Spleen (tissue), 11 donors: ENCODE results near the gene STK40. TPM values are rescaled to one million over a fixed set of nuclear protein-coding genes. Genes with fewer than 3 reads are reported as not detected.

Experiments
- DNase-seq: peaks from one replicate; pipeline ENCODE4 v3.0.0-alpha.2; 2020
- H3K27ac ChIP-seq, 8 donors: fragments of 200-600 bp; sonication (generic) in 7 of 8; 1 replicate in 4 of 8; 2 replicates in 4 of 8; pipeline versions ENCODE4 v1.5.0 to v1.8.0; 2016 to 2021; ENCODE audit warnings: inconsistent platforms in 4 of 8, mild to moderate bottlenecking in 4 of 8, moderate library complexity in 1 of 8
- H3K27me3 ChIP-seq, 7 donors: fragments of 200-600 bp; sonication (generic) in 6 of 7; replicated peaks in 1 of 7; 1 replicate in 4 of 7; 2 replicates in 3 of 7; pipeline versions ENCODE4 v1.5.0 to v1.8.0; 2016 to 2021; ENCODE audit warnings: inconsistent platforms in 3 of 7, mild to moderate bottlenecking in 1 of 7
- H3K36me3 ChIP-seq, 6 donors: fragments of 200-600 bp; sonication (generic) in 5 of 6; 1 replicate in 4 of 6; 2 replicates in 2 of 6; pipeline versions ENCODE4 v1.5.0 to v1.8.0; 2016 to 2021; ENCODE audit warnings: inconsistent platforms in 2 of 6
- H3K4me1 ChIP-seq, 6 donors: fragments of 200-600 bp; sonication (generic) in 5 of 6; 1 replicate in 3 of 6; 2 replicates in 3 of 6; pipeline versions ENCODE4 v1.5.0 to v1.8.0; 2016 to 2021; ENCODE audit warnings: inconsistent platforms in 3 of 6
- H3K4me3 ChIP-seq, 8 donors: fragments of 200-600 bp; sonication (generic) in 7 of 8; 1 replicate in 4 of 8; 2 replicates in 4 of 8; pipeline versions ENCODE4 v1.5.0 to v1.8.0; 2016 to 2021; ENCODE audit warnings: inconsistent platforms in 4 of 8, mild to moderate bottlenecking in 4 of 8, moderate library complexity in 2 of 8
- H3K9me3 ChIP-seq, 8 donors: fragments of 200-600 bp; sonication (generic) in 7 of 8; 1 replicate in 4 of 8; 2 replicates in 4 of 8; pipeline versions ENCODE4 v1.5.0 to v1.8.0; 2016 to 2021; ENCODE audit warnings: inconsistent platforms in 4 of 8
- CTCF ChIP-seq, 11 experiments: fragments of 200-600 bp in 7 of 11; fragments of 450-650 bp in 4 of 11; sonication (generic) in 4 of 11; IDR thresholded peaks in 8 of 11; conservative IDR thresholded peaks in 3 of 11; 1 replicate in 7 of 11; 2 replicates in 4 of 11; pipeline versions ENCODE4 v1.4.0 to v1.8.0; 2016 to 2021; ENCODE audit warnings: antibody characterized with exemption in 11 of 11, inconsistent platforms in 4 of 11, mild to moderate bottlenecking in 1 of 11
- POLR2A ChIP-seq, 3 donors: fragments of 450-650 bp; IDR thresholded peaks; one replicate each; pipeline ENCODE4 v1.5.1; 2017; ENCODE audit warnings: antibody characterized with exemption in 3 of 3, mild to moderate bottlenecking in 1 of 3
- POLR2AphosphoS5 ChIP-seq, 3 donors: sonication (generic); formaldehyde crosslinking; IDR thresholded peaks; one replicate each; pipeline ENCODE4 v1.5.1; 2017; ENCODE audit warnings: antibody characterized with exemption in 3 of 3
- WGBS, 5 donors: extraction: QIAGEN DNeasy Blood & Tissue Kit in 3 of 5; methylation state at CpG; one replicate each; pipeline versions ENCODE4 v1.1.5 to v1.1.7; 2013 to 2018; 5-methylcytosine and 5-hydroxymethylcytosine counted together
- intact Hi-C: fragments of 100-400 bp; cut with DNase I; formaldehyde crosslinking; loops from one replicate; pipeline ENCODE4 v1.15.0; 2023; ENCODE audit warnings: low total_unique reads
- polyA plus RNA-seq, 3 donors: library from polyadenylated mRNA; stranded (reverse); fragments of 200-250 nt; gene quantifications; one replicate each; pipeline ENCODE4 v1.2.1, GENCODE V29; 2013
- total RNA-seq, 7 donors: library from RNA; depleted of rRNA in 3 of 7; stranded (reverse); fragments of >200 nt in 3 of 7; fragmentation: NEBNext Ultra II Directional in 4 of 7; extraction: Animal tissue kit (Norgen Biotek cat#: 25700) in 4 of 7; gene quantifications; one replicate each; pipeline versions ENCODE4 v1.1.0 to v1.2.1, GENCODE V29; 2016 to 2021
- donor health status: healthy with polysubstance abuse.
- donor health status: DM: no; HTN: no; CAD: no; lungs with moderate emphysema.
- donor health status: DM: no; HTN: no; CAD: no.
- donor health status: Bipolar disorder and iron deficiency.
- donor health status: healthy.
- donor health status: DM: no; HTN: no; CAD: no.
- donor health status: DM: yes; HTN: yes; CAD: no.

Gene STK40
- total and polyA plus RNA-seq, 10 donors: 13.7 to 79.2 (median 48.9) TPM

DNA sequence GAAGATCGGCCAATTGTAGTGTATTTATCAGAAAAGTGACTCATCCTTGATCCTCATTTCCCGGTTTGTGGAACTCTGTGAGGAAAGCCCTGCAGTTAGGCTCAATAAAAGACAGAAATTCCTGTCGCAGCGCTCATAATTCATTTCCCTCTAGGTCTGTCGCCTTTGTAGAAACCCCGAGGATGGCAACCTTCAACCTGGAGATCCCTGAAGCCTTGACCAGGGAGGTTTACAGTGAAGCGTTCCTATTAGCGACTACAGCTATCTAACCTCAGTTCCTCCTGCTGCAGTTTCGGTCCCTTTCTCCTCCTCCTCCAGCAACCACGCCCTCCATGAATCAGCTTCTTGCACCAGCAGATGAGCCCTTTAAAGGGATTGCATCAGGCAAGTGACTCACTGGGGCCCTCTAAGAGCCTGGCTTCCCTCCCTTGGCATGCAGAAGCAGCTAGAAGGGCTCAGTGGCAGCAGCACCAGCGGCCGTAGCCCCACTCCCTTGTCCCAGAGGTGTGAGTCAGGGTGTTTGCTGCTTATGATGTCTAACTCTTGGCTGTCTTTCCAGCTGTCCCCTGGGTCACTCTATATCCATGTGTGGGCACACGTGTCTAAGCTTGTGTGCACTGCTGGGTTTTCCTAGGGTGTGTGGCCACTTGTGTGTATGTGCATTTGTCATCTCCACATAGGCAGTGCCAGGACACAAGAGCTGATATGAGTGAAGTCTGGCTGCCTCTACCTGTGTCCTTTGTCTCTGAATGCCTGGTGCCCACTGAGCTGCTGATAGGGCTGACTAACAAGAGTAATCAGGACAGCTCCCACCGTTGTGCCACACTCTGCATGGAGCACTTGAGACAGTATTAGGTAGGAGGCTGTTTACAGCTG, 779 bp upstream of the STK40 start:
- Histone ChIP-seq H3K4me3 (peak overlapping the region; percentile 18 to 98 (median 86)), H3K27ac (peak overlapping the region; percentile 78 to 98 (median 96)), H3K36me3 (peaks cover 0 to 42% (median 7%) of the 10 kb centered on the region in 6 donors), H3K27me3 (no peaks in the 10 kb centered on the region), H3K9me3 (no peaks in the 10 kb centered on the region), H3K4me1 (peaks cover 50 to 92% (median 85%) of the 10 kb centered on the region in 6 donors)
- peak; percentile 94 for DNase-seq
- intact Hi-C loops: no loop called here
- 1 to 4% (median 3%) methylated on average over 13 to 14 of the region's 14 CpGs for WGBS, 5 donors
- TF ChIP-seq POLR2A (IDR thresholded peaks at IDR 0.05): peak; percentile 30 to 85 (median 73)
- peak in 2 of 3 donors; percentile 91 to 96 for TF ChIP-seq POLR2AphosphoS5 (IDR thresholded peaks at IDR 0.05)
- no peak for TF ChIP-seq CTCF (IDR thresholded peaks at IDR 0.05 in 8 of 11, conservative IDR thresholded peaks at IDR 0.05 in 3 of 11)

GRCh38 chr1:36384542-36385409, 948 bp downstream of the STK40 start:
- H3K36me3 ChIP-seq: peaks cover 0 to 31% (median 0%) of the 10 kb centered on the region in 6 donors
- H3K4me3 ChIP-seq: peak overlapping the region; percentile 82 to 98 (median 88)
- DNase-seq: peak; percentile 92
- WGBS, 5 donors: 0 to 1% (median 1%) methylated on average over 20 to 25 of the region's 25 CpGs
- H3K9me3 ChIP-seq: no peaks in the 10 kb centered on the region
- TF ChIP-seq POLR2A (IDR thresholded peaks at IDR 0.05) (no peak), POLR2AphosphoS5 (IDR thresholded peaks at IDR 0.05) (peak; percentile 30 to 59 (median 44)), CTCF (IDR thresholded peaks at IDR 0.05 in 8 of 11, conservative IDR thresholded peaks at IDR 0.05 in 3 of 11) (no peak)
- H3K27ac ChIP-seq: peak overlapping the region; percentile 93 to 98 (median 97)
- no peaks in the 10 kb centered on the region for H3K27me3 ChIP-seq
- intact Hi-C loops: no loop called here
- H3K4me1 ChIP-seq: peaks cover 49 to 92% (median 83%) of the 10 kb centered on the region in 6 donors

GRCh38 chr1:36383240-36383639, 2.5 kb downstream of the STK40 start:
- Histone ChIP-seq H3K27ac (peak overlapping the region in 3 of 8 donors; percentile 29 to 98 (median 47)), H3K4me3 (no peak overlapping the region), H3K27me3 (no peaks in the 10 kb centered on the region), H3K4me1 (peaks cover 51 to 92% (median 79%) of the 10 kb centered on the region in 6 donors), H3K36me3 (peaks cover 0 to 22% (median 0%) of the 10 kb centered on the region in 6 donors), H3K9me3 (no peaks in the 10 kb centered on the region)
- no peak for TF ChIP-seq POLR2A (IDR thresholded peaks at IDR 0.05)
- TF ChIP-seq CTCF (IDR thresholded peaks at IDR 0.05 in 8 of 11, conservative IDR thresholded peaks at IDR 0.05 in 3 of 11): no peak
- TF ChIP-seq POLR2AphosphoS5 (IDR thresholded peaks at IDR 0.05): peak in 1 of 3 donors; percentile 33
- intact Hi-C loops: no loop called here
- DNase-seq: peak; percentile 67
- WGBS, 5 donors: 79 to 89% (median 85%) methylated on average over 4 of the region's 4 CpGs
